HFFc6 (cell line): ENCODE data around the gene CMTR2. TPM values are rescaled to one million over a fixed set of nuclear protein-coding genes. Genes with fewer than 3 reads are reported as not detected.

Experiments used
- DNase-seq: peaks from one replicate; pipeline ENCODE4 v3.0.0-alpha.2; 2018
- H3K27ac Mint-ChIP-seq: 2 replicates; pipeline ENCODE4 v1.8.0; 2020; ENCODE audit warnings: mild to moderate bottlenecking, mixed read lengths
- H3K27me3 Mint-ChIP-seq: 2 replicates; pipeline ENCODE4 v1.8.0; 2021; ENCODE audit warnings: mild to moderate bottlenecking, moderate library complexity, mixed read lengths; ENCODE audit not compliant: insufficient read depth
- H3K36me3 Mint-ChIP-seq: 2 replicates; pipeline ENCODE4 v1.8.0; 2021; ENCODE audit warnings: low read depth, mixed read lengths
- H3K4me1 Mint-ChIP-seq: 2 replicates; pipeline ENCODE4 v1.8.0; 2020; ENCODE audit warnings: low read depth, mixed read lengths
- H3K4me3 Mint-ChIP-seq: 2 replicates; pipeline ENCODE4 v1.8.0; 2020; ENCODE audit warnings: mild to moderate bottlenecking, moderate library complexity, mixed read lengths
- H3K9me3 Mint-ChIP-seq: 2 replicates; pipeline ENCODE4 v1.8.0; 2020; ENCODE audit warnings: mild to moderate bottlenecking, mixed read lengths
- CTCF ChIP-seq: fragments of 200-600 bp; sonication (generic); IDR thresholded peaks from 2 replicates; pipeline ENCODE4 v1.5.0; 2021; ENCODE audit warnings: antibody characterized with exemption, mild to moderate bottlenecking
- total RNA-seq, 6 experiments: library from RNA; stranded (reverse); fragmentation: NEBNext Ultra II Directional; extraction: Animal tissue kit (Norgen Biotek cat#: 25700); gene quantifications; 2 replicates in 1 of 6; 3 replicates in 5 of 6; pipeline ENCODE4 v1.2.3, GENCODE V29; 2021

Gene CMTR2
- total RNA-seq, 6 experiments from 2014 or later = 12.2 to 15.6 (median 14.8) TPM

DNA sequence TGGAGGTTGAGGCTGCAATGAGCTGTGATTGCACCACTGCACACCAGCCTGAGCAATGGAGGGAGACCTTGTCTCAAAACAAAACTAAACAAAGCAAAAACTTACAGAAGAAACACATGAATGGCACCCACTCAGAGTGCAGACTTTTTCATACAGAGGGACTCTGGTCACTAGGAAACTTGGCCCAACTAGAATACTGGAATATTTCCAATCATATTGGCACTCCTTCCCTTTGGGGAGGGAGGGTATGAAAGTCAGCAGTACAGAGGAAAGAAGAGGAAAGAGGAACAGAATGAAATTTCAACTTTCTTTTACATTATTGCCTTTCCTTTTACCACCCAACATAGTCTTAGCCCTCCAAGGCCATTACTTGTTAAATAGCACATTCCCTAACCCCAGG lies 28.2 kb downstream of the CMTR2 start:
- no peak for TF ChIP-seq CTCF
- Mint-ChIP-seq H3K27me3 (no peaks in the 10 kb centered on the region; the same call in none of the 2 replicates), H3K36me3 (no peaks in the 10 kb centered on the region), H3K27ac (no peak overlapping the region), H3K9me3 (no peaks in the 10 kb centered on the region), H3K4me1 (no peaks in the 10 kb centered on the region), H3K4me3 (no peak overlapping the region)
- DNase-seq = no peak

DNA sequence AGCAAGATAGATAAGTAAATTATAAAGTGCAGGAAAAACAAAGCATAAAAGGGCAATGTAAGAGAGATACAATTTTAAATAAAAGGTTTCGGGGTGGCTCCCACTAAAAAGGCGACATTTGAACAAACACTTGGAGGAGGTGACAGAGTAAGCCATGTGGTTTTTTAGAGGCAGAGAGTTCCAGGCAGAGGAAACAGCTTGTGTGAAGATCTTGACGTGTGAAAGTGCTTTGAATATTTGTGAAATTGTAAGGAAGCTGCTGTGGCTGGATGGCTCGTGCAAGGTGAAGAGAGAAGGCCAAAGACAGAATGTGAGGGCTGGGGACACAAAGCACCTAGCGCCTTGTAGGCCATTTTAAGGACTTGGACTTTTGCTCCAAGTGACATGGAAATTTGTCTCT lies 30.1 kb downstream of the CMTR2 start:
- no peaks in the 10 kb centered on the region; the same call in none of the 2 replicates for H3K27me3 Mint-ChIP-seq
- no peak overlapping the region for H3K27ac Mint-ChIP-seq
- no peaks in the 10 kb centered on the region for H3K9me3 Mint-ChIP-seq
- no peak for DNase-seq
- H3K4me1 Mint-ChIP-seq = no peaks in the 10 kb centered on the region
- no peaks in the 10 kb centered on the region for H3K36me3 Mint-ChIP-seq
- no peak for TF ChIP-seq CTCF
- H3K4me3 Mint-ChIP-seq = no peak overlapping the region

GRCh38 chr16:71258372-71258771 lies 30.8 kb downstream of the CMTR2 start:
- Mint-ChIP-seq H3K4me3 (no peak overlapping the region), H3K4me1 (no peaks in the 10 kb centered on the region), H3K36me3 (no peaks in the 10 kb centered on the region), H3K27ac (no peak overlapping the region), H3K9me3 (no peaks in the 10 kb centered on the region), H3K27me3 (no peaks in the 10 kb centered on the region; the same call in none of the 2 replicates)
- TF ChIP-seq CTCF = no peak
- DNase-seq = no peak

GRCh38 chr16:71257768-71258167 lies 31.4 kb downstream of the CMTR2 start:
- H3K4me1 Mint-ChIP-seq = no peaks in the 10 kb centered on the region

GRCh38 chr16:71255721-71256120 lies 33.5 kb downstream of the CMTR2 start:
- DNase-seq = no peak
- no peak overlapping the region for H3K4me3 Mint-ChIP-seq
- H3K36me3 Mint-ChIP-seq = no peaks in the 10 kb centered on the region
- TF ChIP-seq CTCF = no peak
- no peaks in the 10 kb centered on the region for H3K4me1 Mint-ChIP-seq
- no peak overlapping the region for H3K27ac Mint-ChIP-seq
- no peaks in the 10 kb centered on the region for H3K9me3 Mint-ChIP-seq
- H3K27me3 Mint-ChIP-seq = peaks cover 6% of the 10 kb centered on the region

More at GRCh38 chr16:71257768-71258167, 31.4 kb downstream of the CMTR2 start:
- Mint-ChIP-seq H3K27ac (no peak overlapping the region), H3K36me3 (no peaks in the 10 kb centered on the region), H3K27me3 (no peaks in the 10 kb centered on the region; the same call in none of the 2 replicates), H3K4me3 (no peak overlapping the region), H3K9me3 (no peaks in the 10 kb centered on the region)
- no peak for DNase-seq
- no peak for TF ChIP-seq CTCF
